HG02678 (cell line): ENCODE measurements around the gene SAFB.
"Not testable (repeated sequence)": the region's sequence is repeated elsewhere in the genome, so short reads cannot be mapped to it uniquely, and the experiment has no call there.

ENCODE experiments used
- ATAC-seq: cut with Tn5 transposase; IDR thresholded peaks from one replicate; pipeline ENCODE4 v1.9.1; 2021; ENCODE audit warnings: mild to moderate bottlenecking, moderate library complexity; ENCODE audit not compliant: unreplicated experiment

SAFB gene

DNA sequence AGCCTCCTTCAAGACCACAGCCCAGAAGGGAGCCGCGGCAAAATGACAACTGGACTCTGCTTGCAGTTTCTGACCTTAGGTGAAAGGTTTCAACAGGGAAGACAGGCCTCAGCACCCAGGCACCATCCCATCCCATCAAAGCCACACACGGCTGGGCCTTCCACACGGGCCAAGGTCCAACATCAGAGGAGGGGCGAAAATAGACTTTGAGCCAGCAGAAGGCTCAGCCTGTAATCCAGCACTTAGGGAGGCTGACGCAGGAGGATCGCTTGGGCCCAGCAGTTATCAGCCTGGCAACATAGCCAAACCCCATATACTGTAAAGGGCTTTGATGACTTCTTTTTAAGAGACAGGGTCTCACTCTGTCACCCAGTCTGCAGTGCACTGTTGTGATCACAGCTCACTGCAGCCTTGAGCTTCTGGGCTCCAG, 28.3 kb upstream of the SAFB start:
- no peak for ATAC-seq

GRCh38 chr19:5595129-5595528, 27.8 kb upstream of the SAFB start:
- ATAC-seq = no peak

DNA sequence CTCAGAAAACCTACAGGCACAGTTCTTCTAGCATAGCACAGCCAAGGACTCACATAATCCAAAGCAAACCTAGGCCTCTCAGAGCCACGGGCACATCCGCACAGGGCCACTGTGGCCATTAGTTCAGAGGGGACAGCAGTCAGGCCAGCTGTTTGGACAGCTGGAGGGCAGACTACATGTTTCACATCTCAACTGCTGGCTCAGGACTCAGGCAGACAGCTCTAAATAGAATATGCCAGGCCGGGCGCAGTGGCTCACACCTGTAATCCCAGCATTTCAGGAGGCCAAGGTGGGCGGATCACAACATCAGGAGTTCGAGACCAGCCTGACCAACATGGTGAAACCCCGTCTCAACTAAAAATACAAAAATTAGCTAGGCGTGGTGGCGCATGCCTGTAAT, 27.1 kb upstream of the SAFB start:
- no peak for ATAC-seq

DNA sequence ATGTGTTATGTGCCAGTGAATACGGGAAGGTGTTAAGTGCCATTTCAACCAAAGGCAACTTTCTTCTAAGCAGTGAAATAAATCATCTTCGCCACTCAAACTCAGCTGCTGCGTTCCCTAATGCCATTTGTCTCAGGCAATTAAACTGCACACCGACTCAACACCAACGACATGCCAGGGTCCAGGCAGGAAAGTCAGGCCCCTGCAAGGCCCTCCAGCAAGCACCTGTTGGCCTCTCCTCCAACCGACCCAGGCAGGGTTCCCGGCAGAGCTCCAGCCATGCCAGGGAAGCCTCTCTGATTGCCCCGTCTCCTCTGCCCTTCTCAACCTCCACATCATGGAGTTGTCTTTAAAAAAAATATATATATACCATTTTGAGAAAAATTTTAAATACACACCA, 22.1 kb upstream of the SAFB start:
- no peak for ATAC-seq

- ATAC-seq = no peak
Observed at GRCh38 chr19:5603626-5604025, 19.3 kb upstream of the SAFB start.

- ATAC-seq = no peak
Observed at GRCh38 chr19:5605362-5605761, 17.5 kb upstream of the SAFB start.

GRCh38 chr19:5607318-5608275, 15.3 kb upstream of the SAFB start:
- no peak for ATAC-seq

DNA sequence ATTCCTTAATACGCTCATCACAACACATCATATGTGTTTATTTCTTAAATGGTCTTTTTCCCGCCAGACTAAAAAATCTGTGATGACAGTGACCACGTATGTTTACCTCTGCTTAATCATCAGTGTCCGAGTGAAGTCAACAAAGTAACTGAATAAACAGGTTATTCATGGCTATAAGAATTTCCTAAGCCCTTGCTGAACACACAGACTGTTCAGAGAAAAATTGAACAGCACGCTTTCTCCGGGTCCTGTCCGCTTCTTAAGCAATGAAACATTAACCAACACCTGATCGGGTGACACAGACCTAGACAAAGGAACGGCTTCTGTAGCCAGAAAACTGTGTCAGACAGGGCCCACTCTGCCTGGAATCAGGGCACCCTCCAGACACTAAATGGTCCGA, 14.6 kb upstream of the SAFB start:
- no peak for ATAC-seq

GRCh38 chr19:5608766-5609165, 14.1 kb upstream of the SAFB start:
- ATAC-seq = not testable (repeated sequence)

- no peak for ATAC-seq
Observed at GRCh38 chr19:5609881-5610448, 12.9 kb upstream of the SAFB start.

GRCh38 chr19:5612891-5613865, 9.7 kb upstream of the SAFB start:
- ATAC-seq = no peak

GRCh38 chr19:5615756-5616327, 7.0 kb upstream of the SAFB start:
- no peak for ATAC-seq

GRCh38 chr19:5617080-5617479, 5.8 kb upstream of the SAFB start:
- ATAC-seq = no peak

DNA sequence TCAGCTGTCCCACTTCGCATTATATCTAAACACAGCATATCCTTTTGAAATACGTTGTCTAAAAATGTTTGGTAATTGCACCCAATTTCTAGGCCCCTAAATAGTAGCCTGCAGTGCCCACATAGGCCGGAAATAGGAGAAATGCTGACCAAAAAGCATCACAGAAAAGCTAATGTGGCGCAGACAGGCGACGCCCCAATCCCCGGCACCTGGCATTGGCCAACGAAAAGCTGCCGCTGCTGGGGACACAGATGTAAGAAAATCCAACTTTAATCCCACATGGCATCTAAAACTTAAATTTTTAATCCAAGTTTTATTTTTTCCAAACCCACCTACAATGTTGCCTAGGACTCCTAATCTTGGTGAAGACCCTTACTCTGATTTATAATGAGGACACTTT, 4.3 kb upstream of the SAFB start:
- ATAC-seq = no peak

GRCh38 chr19:5619946-5620345, 2.9 kb upstream of the SAFB start:
- ATAC-seq = no peak

DNA sequence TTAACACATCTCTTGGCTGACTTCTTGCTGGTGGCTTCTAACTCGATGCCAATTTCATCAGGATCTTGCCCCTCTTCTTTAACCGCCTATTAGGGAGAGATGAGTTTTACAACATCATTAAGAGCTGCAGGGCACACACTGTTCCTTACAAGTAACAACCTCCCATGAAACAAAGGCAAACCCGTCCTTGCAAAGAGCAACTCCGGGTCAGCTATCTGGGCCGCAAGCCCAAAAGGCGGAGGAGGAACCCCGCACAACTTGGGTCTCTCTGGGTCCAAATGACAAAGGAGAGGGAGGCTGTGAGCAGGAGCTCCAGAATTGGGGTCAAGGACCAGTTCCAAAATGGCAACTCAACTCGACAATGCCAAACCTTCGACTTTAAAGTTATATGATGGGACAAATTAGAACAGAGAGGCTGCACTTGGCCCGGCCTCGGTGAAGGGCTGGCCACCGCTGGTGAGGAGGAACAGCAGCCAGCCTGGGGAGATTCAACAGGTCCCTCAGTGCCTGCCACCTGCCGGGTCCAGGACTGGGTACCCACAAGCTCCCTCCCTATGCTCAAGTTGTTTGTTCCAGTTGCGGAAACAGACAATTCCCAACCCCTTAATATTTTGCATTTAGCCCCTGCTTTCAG, 1.5 kb upstream of the SAFB start:
- no peak for ATAC-seq

DNA sequence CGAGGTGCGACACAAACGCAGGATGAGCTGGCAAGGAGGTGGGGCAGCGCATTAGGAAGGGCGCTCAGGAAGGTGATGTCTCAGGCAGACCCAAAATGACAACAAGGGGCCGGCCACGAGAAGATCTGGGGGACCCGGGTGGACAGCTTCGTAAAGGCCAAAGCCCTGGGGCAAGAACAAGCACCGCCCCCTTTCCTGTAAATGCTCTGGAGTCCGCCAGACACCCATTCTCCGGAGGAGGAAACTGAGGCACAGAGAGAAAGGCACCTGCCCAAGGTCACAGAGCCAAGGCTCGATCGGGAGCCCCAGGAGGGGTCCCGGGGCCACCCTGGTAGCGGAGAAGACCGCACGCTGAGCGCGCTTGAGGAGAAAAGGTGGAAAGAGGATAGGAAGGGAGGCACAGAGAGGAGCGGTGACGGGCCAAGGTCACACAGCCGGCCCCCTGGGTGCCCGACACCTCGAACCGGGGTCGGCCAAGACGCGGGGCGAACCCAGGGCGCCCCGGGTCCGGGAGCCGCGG, 878 bp upstream of the SAFB start:
- ATAC-seq = peak; percentile 0

DNA sequence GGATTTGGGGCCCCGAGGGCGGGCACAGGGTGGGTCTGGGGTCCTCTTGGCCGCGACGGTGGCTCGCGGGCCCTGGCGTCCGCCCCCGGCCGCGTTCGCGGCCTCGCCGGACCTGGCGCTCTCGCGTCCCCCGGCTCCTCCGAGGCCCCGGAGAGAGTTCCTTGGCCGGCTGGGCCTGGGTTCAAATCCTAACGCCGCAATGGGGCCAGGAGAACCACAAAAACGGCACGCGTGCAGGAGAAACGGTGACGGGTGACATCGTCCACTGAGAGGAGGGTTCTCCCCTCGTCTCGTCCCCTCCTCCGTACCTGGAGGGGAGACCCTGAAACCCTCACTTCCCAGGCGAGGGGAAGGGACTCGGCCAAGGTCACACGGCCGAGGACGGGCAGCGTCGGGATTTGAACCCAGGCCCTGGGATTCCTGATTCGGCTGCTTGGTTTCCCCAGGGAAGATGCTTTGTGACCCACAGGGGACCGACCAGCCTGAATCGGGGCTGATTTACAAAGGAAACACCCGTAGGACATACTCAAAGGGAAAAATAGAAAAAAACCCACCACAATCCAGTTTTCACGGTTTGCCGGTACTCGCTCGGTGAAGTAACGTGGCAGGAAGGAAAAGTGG, 624 bp downstream of the SAFB start:
- no peak for ATAC-seq

GRCh38 chr19:5624018-5624663, 1.3 kb downstream of the SAFB start:
- ATAC-seq = no peak
